GM12878 (cell line): ENCODE data around the gene NPTX1. TPM values are rescaled to one million over a fixed set of nuclear protein-coding genes. Genes with fewer than 3 reads are reported as not detected.

Source experiments
- ATAC-seq: fragments of 200-7000 bp; cut with Tn5 transposase; 3 replicates; pipeline ENCODE4 v1.9.1; 2020; ENCODE audit warnings: mild to moderate bottlenecking, moderate library complexity
- BruUV-seq: library from RNA; stranded (reverse); fragments of 400-500 nt; replicated peaks from 2 replicates; lab custom pipeline; 2021; lab: Mats Ljungman, UMichigan
- CTCF ChIA-PET: fragments of 300-600 bp; sonication (Branson Sonifier 250); formaldehyde crosslinking; extraction: SDS; loops from one replicate; lab custom pipeline; 2021; ENCODE audit warnings: inconsistent platforms; lab: Yijun Ruan, JAX
- POLR2A ChIA-PET: fragments of 350-600 bp; formaldehyde crosslinking; extraction: SDS; loops from one replicate; lab custom pipeline; 2021; ENCODE audit warnings: inconsistent platforms; lab: Charles Lee
- RAD21 ChIA-PET: fragments of 300-600 bp; sonication (Branson Sonifier 250); formaldehyde crosslinking; loops from one replicate; lab custom pipeline; 2023; ENCODE audit warnings: antibody characterized with exemption; ENCODE audit not compliant: unreplicated experiment; lab: Charles Lee
- SMC1A ChIA-PET: fragments of 300-600 bp; sonication (Branson Sonifier 250); formaldehyde crosslinking; loops from one replicate; lab custom pipeline; 2023; ENCODE audit not compliant: unreplicated experiment, uncharacterized antibody; lab: Charles Lee
- DNase-seq: peaks from one replicate; pipeline ENCODE4 v3.0.0-alpha.2; 2011; ENCODE audit warnings: low read depth, low spot score
- FAIRE-seq: peaks from 3 replicates; lab custom pipeline; 2011; peaks lifted over from hg19 to GRCh38; lab: Jason Lieb, UNC
- H2AFZ ChIP-seq: 2 replicates; pipeline ENCODE4 v1.6.0; 2011; ENCODE audit warnings: low read depth, low read length, control low read depth; ENCODE audit not compliant: control insufficient read depth
- H3K27ac ChIP-seq: 2 replicates; pipeline ENCODE4 v1.5.1; 2011; ENCODE audit warnings: control low read depth; ENCODE audit not compliant: control insufficient read depth, insufficient read depth
- H3K27me3 ChIP-seq, 2 experiments: replicated peaks in 1 of 2; 2 replicates each; pipeline versions ENCODE4 v1.6.0 to v1.6.1; 2011; ENCODE audit warnings: low read length in 1 of 2; ENCODE audit not compliant: control insufficient read depth in 2 of 2, insufficient read depth in 2 of 2
- H3K36me3 ChIP-seq, 2 experiments: 2 replicates each; pipeline ENCODE4 v1.5.1; 2011; ENCODE audit warnings: low read length in 1 of 2; ENCODE audit not compliant: control insufficient read depth in 2 of 2, insufficient read depth in 2 of 2
- H3K4me1 ChIP-seq: 2 replicates; pipeline ENCODE4 v1.6.1; 2011; ENCODE audit warnings: mild to moderate bottlenecking, low read length, moderate library complexity, mixed read lengths; ENCODE audit not compliant: control insufficient read depth, insufficient read depth
- H3K4me2 ChIP-seq: 2 replicates; pipeline ENCODE4 v1.6.0; 2011; ENCODE audit warnings: control low read depth; ENCODE audit not compliant: control insufficient read depth, insufficient read depth
- H3K4me3 ChIP-seq: fragments of 200-600 bp; sonication (generic); 2 replicates; pipeline ENCODE4 v1.5.1; 2016
- H3K79me2 ChIP-seq: 2 replicates; pipeline ENCODE4 v1.6.0; 2011; ENCODE audit warnings: low read length; ENCODE audit not compliant: control insufficient read depth, insufficient read depth
- H3K9ac ChIP-seq: 2 replicates; pipeline ENCODE4 v1.8.0; 2011; ENCODE audit warnings: low read length, control low read depth, mixed read lengths; ENCODE audit not compliant: control insufficient read depth, insufficient read depth
- H3K9me3 ChIP-seq: replicated peaks from 3 replicates; pipeline ENCODE4 v1.5.1; 2011; ENCODE audit warnings: mild to moderate bottlenecking, low read length; ENCODE audit not compliant: control insufficient read depth, insufficient read depth
- H4K20me1 ChIP-seq: 2 replicates; pipeline ENCODE4 v1.6.0; 2011; ENCODE audit not compliant: control insufficient read depth, insufficient read depth
- BACH1 ChIP-seq: fragments of 450-650 bp; IDR thresholded peaks from 2 replicates; pipeline ENCODE4 v1.6.1; 2017; ENCODE audit warnings: mild to moderate bottlenecking, borderline replicate concordance
- BHLHE40 ChIP-seq, 2 experiments: fragments of 450-650 bp in 1 of 2; IDR thresholded peaks; 2 replicates each; pipeline ENCODE4 v1.6.1; 2011 to 2017; ENCODE audit warnings: low read depth in 2 of 2, borderline replicate concordance in 1 of 2, improper control_type of control experiment in 1 of 2, low read length in 1 of 2, mild to moderate bottlenecking in 1 of 2
- EZH2 ChIP-seq: IDR thresholded peaks from 2 replicates; pipeline ENCODE4 v1.6.1; 2012; ENCODE audit warnings: low read depth, mild to moderate bottlenecking, control low read depth, inconsistent platforms, low read length, borderline replicate concordance; ENCODE audit not compliant: control insufficient read depth
- FOXK2 ChIP-seq: fragments of 450-650 bp; IDR thresholded peaks from 2 replicates; pipeline ENCODE4 v1.6.1; 2017; ENCODE audit warnings: mild to moderate bottlenecking, moderate library complexity
- IRF4 ChIP-seq: IDR thresholded peaks from 2 replicates; pipeline ENCODE4 v1.6.1; 2011; ENCODE audit warnings: low read depth, low read length
- KAT2A ChIP-seq: conservative IDR thresholded peaks from 2 replicates; pipeline ENCODE4 v1.6.1; 2011; ENCODE audit warnings: low read depth, low read length; ENCODE audit not compliant: control insufficient read depth
- KDM1A ChIP-seq: fragments of 200-600 bp; sonication (generic); IDR thresholded peaks from 2 replicates; pipeline ENCODE4 v1.6.1; 2016; ENCODE audit warnings: borderline replicate concordance
- LARP7 ChIP-seq: fragments of 450-650 bp; IDR thresholded peaks from 2 replicates; pipeline ENCODE4 v1.6.1; 2017; ENCODE audit warnings: mild to moderate bottlenecking
- POLR2AphosphoS2 ChIP-seq: IDR thresholded peaks from 2 replicates; pipeline ENCODE4 v1.6.1; 2011; ENCODE audit warnings: low read depth, mild to moderate bottlenecking, low read length, improper control_type of control experiment, moderate library complexity
- RB1 ChIP-seq: fragments of 450-650 bp; formaldehyde crosslinking; IDR thresholded peaks from 2 replicates; pipeline ENCODE4 v1.6.1; 2017; ENCODE audit warnings: mild to moderate bottlenecking, borderline replicate concordance
- SREBF2 ChIP-seq: IDR thresholded peaks from 2 replicates; pipeline ENCODE4 v1.6.1; 2012; ENCODE audit warnings: mild to moderate bottlenecking, low read length
- TBL1XR1 ChIP-seq: IDR thresholded peaks from 2 replicates; pipeline ENCODE4 v1.6.1; 2012; ENCODE audit warnings: low read depth, low read length, improper control_type of control experiment
- TCF12 ChIP-seq: IDR thresholded peaks from 2 replicates; pipeline ENCODE4 v1.6.1; 2011; ENCODE audit warnings: low read depth, mild to moderate bottlenecking, low read length
- ZNF274 ChIP-seq: IDR thresholded peaks from one replicate; pipeline ENCODE4 v1.8.0; 2011; ENCODE audit not compliant: insufficient read length, insufficient read depth
- WGBS: methylation state at CpG from one replicate; pipeline ENCODE4 v1.1.6; 2016; ENCODE audit warnings: low lambda C conversion rate; ENCODE audit not compliant: insufficient replicate concordance, insufficient coverage; ENCODE audit errors: missing lambda C conversion rate; 5-methylcytosine and 5-hydroxymethylcytosine counted together
- in situ Hi-C: fragments of 300-500 bp; cut with MboI; formaldehyde crosslinking; loops from 9 replicates; pipeline ENCODE4 v1.14.3; 2018; ENCODE audit warnings: mixed read lengths
- intact Hi-C: fragments of 100-400 bp; cut with micrococcal nuclease; formaldehyde crosslinking; loops from one replicate; pipeline ENCODE4 v1.14.2; 2022; ENCODE audit not compliant: unreplicated experiment
- polyA plus RNA-seq, 11 experiments: library from polyadenylated mRNA; depleted of rRNA in 4 of 11; unstranded in 6 of 11; stranded (reverse) in 5 of 11; fragments of >200 nt; fragmentation: Nextera tagmentation in 4 of 11; fragmentation: Illumina TruSeq in 1 of 11; extraction: Ambion mirVana in 4 of 11; extraction: Trizol in 1 of 11; gene quantifications; 1 replicate in 1 of 11; 2 replicates in 10 of 11; pipeline versions ENCODE4 v1.2.1 to v1.2.3, GENCODE V29; 2011 to 2016; ENCODE audit warnings: inconsistent platforms in 2 of 11, missing spikeins in 2 of 11, low read depth in 1 of 11
- total RNA-seq, 4 experiments: library from RNA; depleted of rRNA in 3 of 4; stranded (reverse); fragments of >200 nt in 3 of 4; fragmentation: Illumina TruSeq in 1 of 4; extraction: Trizol in 1 of 4; gene quantifications; 2 replicates each; pipeline versions ENCODE4 v1.2.1 to v1.2.3, GENCODE V29; 2013 to 2021
- TF ChIP-seq, protein P1 (sequence below): fragments of 450-650 bp; IDR thresholded peaks from 2 replicates; pipeline ENCODE4 v1.6.1; 2016; ENCODE audit warnings: mild to moderate bottlenecking
- TF ChIP-seq, protein P2 (sequence below): fragments of 450-650 bp; IDR thresholded peaks from 2 replicates; pipeline ENCODE4 v1.6.1; 2016; ENCODE audit warnings: mild to moderate bottlenecking
- TF ChIP-seq, protein P3 (sequence below): fragments of 450-650 bp; IDR thresholded peaks from 2 replicates; pipeline ENCODE4 v1.6.1; 2018; ENCODE audit warnings: borderline replicate concordance, mild to moderate bottlenecking; ENCODE audit not compliant: partially characterized antibody

Gene NPTX1
- total and polyA plus RNA-seq, 10 of the 15 experiments (the other 5 are each of a cell fraction or from before 2014, with no cell fraction given): not detected

DNA sequence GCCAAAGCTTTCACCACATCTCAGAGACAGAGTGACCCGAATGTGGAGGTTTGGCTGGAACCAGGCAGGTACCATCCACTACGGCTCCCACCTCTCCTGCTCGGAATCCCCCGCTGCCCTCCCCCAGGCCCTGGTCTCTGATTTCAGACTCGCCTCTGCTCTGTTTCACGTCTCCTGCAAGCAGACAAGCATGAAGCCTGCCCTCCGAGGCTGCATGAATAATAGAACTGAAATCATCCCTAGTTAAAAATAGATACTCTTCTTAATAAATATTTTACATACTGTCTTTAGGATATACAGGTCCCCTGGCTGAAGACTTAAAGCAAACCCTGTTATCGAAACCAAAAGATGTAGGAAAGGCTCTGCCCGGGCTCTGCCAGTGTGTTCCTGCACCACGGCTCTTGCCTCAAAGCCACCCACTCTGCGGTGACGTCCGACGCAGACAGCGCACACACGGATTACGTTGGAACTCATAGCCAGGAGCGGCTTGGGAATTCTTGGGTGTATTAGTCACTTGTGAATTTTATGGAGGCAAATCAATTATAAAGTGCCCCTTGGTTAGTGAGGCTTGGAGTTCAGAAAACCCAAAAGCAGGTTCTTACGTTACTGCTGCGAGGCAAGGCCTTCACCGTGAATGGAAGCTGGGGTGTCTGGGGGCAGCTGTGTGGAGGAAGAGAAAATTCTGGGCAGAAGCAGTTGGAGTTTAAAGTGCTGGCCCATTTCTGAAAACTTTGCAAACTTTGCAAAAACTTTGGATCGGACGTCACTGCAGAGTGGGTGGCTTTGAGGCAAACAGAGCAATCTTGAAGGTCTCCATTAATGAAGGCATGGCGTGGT lies 25.6 kb upstream of the NPTX1 start:
- CTCF ChIA-PET: no interaction called here
- H2AFZ ChIP-seq: no peak overlapping the region
- in situ Hi-C loops: no loop called here
- TF ChIP-seq KAT2A (no peak), SREBF2 (no peak), BACH1 (no peak), FOXK2 (no peak), ZNF274 (no peak), IRF4 (no peak), POLR2AphosphoS2 (no peak), RB1 (no peak), EZH2 (no peak), KDM1A (no peak), BHLHE40 (IDR thresholded peaks at IDR 0.05; ENCODE audit: borderline replicate concordance in 1 of 2, low read depth in 2 of 2, low read length in 1 of 2) (no peak), TBL1XR1 (no peak), LARP7 (no peak), TCF12 (no peak)
- TF ChIP-seq, protein P1, sequence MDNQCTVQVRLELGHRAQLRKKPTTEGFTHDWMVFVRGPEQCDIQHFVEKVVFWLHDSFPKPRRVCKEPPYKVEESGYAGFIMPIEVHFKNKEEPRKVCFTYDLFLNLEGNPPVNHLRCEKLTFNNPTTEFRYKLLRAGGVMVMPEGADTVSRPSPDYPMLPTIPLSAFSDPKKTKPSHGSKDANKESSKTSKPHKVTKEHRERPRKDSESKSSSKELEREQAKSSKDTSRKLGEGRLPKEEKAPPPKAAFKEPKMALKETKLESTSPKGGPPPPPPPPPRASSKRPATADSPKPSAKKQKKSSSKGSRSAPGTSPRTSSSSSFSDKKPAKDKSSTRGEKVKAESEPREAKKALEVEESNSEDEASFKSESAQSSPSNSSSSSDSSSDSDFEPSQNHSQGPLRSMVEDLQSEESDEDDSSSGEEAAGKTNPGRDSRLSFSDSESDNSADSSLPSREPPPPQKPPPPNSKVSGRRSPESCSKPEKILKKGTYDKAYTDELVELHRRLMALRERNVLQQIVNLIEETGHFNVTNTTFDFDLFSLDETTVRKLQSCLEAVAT: no peak
- TF ChIP-seq, protein P2, sequence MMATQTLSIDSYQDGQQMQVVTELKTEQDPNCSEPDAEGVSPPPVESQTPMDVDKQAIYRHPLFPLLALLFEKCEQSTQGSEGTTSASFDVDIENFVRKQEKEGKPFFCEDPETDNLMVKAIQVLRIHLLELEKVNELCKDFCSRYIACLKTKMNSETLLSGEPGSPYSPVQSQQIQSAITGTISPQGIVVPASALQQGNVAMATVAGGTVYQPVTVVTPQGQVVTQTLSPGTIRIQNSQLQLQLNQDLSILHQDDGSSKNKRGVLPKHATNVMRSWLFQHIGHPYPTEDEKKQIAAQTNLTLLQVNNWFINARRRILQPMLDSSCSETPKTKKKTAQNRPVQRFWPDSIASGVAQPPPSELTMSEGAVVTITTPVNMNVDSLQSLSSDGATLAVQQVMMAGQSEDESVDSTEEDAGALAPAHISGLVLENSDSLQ: no peak
- TF ChIP-seq, protein P3, sequence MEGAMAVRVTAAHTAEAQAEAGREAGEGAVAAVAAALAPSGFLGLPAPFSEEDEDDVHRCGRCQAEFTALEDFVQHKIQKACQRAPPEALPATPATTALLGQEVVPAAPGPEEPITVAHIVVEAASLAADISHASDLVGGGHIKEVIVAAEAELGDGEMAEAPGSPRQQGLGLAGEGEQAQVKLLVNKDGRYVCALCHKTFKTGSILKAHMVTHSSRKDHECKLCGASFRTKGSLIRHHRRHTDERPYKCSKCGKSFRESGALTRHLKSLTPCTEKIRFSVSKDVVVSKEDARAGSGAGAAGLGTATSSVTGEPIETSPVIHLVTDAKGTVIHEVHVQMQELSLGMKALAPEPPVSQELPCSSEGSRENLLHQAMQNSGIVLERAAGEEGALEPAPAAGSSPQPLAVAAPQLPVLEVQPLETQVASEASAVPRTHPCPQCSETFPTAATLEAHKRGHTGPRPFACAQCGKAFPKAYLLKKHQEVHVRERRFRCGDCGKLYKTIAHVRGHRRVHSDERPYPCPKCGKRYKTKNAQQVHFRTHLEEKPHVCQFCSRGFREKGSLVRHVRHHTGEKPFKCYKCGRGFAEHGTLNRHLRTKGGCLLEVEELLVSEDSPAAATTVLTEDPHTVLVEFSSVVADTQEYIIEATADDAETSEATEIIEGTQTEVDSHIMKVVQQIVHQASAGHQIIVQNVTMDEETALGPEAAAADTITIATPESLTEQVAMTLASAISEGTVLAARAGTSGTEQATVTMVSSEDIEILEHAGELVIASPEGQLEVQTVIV: no peak

More for the DNA sequence above, 25.6 kb upstream of the NPTX1 start:
- no peak overlapping the region for H3K9ac ChIP-seq
- ATAC-seq: no peak
- no peak overlapping the region for H3K4me2 ChIP-seq
- intact Hi-C loops: no loop called here
- ChIA-PET SMC1A (no interaction called here), POLR2A (interaction anchor here (0.8 kb wide), 1 partner anchor 10 kb away, joined by 3 read pairs; no protein-coding TSS in a partner anchor), RAD21 (no interaction called here)
- no peak overlapping the region for H3K4me3 ChIP-seq
- no peak overlapping the region for H3K27ac ChIP-seq
- no peaks in the 10 kb centered on the region for H3K9me3 ChIP-seq
- no peaks in the 10 kb centered on the region for H3K79me2 ChIP-seq
- no peak for FAIRE-seq
- WGBS: 53% methylated on average over 24 of the region's 24 CpGs
- H3K36me3 ChIP-seq: no peaks in the 10 kb centered on the region
- H4K20me1 ChIP-seq: no peaks in the 10 kb centered on the region; the same call in 1 of the 2 replicates
- DNase-seq: no peak
- BruUV-seq: no TSS peak
- H3K4me1 ChIP-seq: no peaks in the 10 kb centered on the region
- peaks cover 0 to 7% of the 10 kb centered on the region in 2 experiments; a peak in 2 of 4 replicates for H3K27me3 ChIP-seq
